Measurements from ENCODE around the gene CEP131.

CEP131 gene

DNA sequence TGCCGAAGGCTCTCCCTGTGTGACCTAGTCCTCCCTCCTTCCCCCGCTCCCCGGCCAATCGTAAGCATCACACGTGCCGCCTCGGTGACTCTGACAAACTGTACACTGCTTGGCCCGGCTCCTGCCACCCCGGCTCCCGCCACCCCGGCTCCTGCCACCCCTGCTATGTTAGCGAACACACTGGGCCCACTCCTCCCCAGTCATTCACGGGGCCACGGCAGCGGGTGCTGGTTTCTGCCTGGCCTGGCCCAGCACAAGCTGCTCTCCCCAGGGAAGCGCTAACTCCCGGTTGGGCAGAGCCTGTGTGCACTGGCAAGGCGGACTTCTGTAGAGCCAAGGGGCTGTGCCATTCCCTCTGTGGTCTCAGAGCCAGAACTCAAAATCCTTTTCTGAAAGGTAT is 38.3 kb upstream of the CEP131 start:
- Histone ChIP-seq H3K79me2 (peaks cover 3% of the 10 kb centered on the region), H2AFZ (no peak overlapping the region), H3K4me3 (ENCODE audit: low read depth, low read length) (no peak overlapping the region), H3K4me2 (ENCODE audit: low read length) (no peak overlapping the region), H3K4me1 (peaks cover 7% of the 10 kb centered on the region), H3K27me3 (ENCODE audit: control insufficient read depth, insufficient read depth, low read length) (no peaks in the 10 kb centered on the region), H3K36me3 (ENCODE audit: control insufficient read depth, insufficient read depth, low read length) (no peaks in the 10 kb centered on the region), H3K9me3 (ENCODE audit: control insufficient read depth, low read length) (no peaks in the 10 kb centered on the region), H3K9ac (no peak overlapping the region), H3K27ac (no peak overlapping the region)
- TF ChIP-seq, protein P1, sequence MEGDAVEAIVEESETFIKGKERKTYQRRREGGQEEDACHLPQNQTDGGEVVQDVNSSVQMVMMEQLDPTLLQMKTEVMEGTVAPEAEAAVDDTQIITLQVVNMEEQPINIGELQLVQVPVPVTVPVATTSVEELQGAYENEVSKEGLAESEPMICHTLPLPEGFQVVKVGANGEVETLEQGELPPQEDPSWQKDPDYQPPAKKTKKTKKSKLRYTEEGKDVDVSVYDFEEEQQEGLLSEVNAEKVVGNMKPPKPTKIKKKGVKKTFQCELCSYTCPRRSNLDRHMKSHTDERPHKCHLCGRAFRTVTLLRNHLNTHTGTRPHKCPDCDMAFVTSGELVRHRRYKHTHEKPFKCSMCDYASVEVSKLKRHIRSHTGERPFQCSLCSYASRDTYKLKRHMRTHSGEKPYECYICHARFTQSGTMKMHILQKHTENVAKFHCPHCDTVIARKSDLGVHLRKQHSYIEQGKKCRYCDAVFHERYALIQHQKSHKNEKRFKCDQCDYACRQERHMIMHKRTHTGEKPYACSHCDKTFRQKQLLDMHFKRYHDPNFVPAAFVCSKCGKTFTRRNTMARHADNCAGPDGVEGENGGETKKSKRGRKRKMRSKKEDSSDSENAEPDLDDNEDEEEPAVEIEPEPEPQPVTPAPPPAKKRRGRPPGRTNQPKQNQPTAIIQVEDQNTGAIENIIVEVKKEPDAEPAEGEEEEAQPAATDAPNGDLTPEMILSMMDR (IDR thresholded peaks at IDR 0.05): no peak

DNA sequence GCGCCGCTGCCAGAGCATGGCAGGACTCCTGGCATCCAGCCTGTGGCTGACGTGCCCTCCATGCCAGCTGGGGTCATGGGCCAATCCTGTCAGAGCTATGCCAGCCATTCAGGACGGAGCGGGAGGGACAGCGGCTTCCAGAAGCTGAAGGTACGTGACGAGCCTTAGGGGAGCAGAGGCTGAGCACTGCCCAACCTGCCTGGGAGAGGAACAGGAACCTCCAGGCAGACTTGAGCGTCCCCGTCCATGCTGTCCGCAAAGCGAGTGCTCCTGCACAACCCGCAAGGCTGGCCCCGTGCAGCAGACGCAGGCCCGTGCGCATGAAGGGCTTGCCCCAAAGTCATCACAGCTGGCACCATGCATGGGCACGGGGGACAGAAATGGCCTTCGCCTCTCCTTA is 37.9 kb upstream of the CEP131 start:
- Histone ChIP-seq H3K27me3 (ENCODE audit: control insufficient read depth, insufficient read depth, low read length) (no peaks in the 10 kb centered on the region), H3K36me3 (ENCODE audit: control insufficient read depth, insufficient read depth, low read length) (no peaks in the 10 kb centered on the region), H3K79me2 (peaks cover 1% of the 10 kb centered on the region), H3K4me3 (ENCODE audit: low read depth, low read length) (no peak overlapping the region), H3K9me3 (ENCODE audit: control insufficient read depth, low read length) (no peaks in the 10 kb centered on the region), H3K4me2 (ENCODE audit: low read length) (no peak overlapping the region), H3K27ac (no peak overlapping the region), H2AFZ (no peak overlapping the region), H3K9ac (no peak overlapping the region), H3K4me1 (peaks cover 11% of the 10 kb centered on the region)
- TF ChIP-seq, protein P1 (IDR thresholded peaks at IDR 0.05): no peak

DNA sequence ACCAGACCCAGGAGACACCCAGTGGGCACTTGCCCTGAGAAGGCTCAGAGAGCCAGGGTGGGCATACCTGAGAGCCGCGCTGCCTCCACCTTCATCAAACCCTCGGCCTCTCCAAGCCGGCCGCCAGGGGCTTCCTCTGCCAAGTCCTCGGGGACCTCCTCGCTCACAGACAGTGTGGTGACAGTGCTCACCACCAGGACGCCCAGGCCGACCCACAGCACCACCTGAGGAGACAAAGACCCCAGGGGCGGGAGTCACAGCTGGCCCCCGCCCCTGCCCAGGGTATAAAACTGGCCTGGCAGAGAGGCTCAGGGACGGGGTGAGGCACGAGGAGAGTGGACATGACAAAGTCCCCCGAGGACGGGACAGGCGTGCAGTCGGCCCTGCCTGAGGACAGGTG is 37.4 kb upstream of the CEP131 start:
- no peaks in the 10 kb centered on the region for H3K79me2 ChIP-seq
- no peak overlapping the region for H3K4me3 ChIP-seq (ENCODE audit: low read depth, low read length)
- no peaks in the 10 kb centered on the region for H3K27me3 ChIP-seq (ENCODE audit: control insufficient read depth, insufficient read depth, low read length)
- H2AFZ ChIP-seq: no peak overlapping the region
- TF ChIP-seq, protein P1 (IDR thresholded peaks at IDR 0.05): no peak
- H3K36me3 ChIP-seq (ENCODE audit: control insufficient read depth, insufficient read depth, low read length): no peaks in the 10 kb centered on the region
- H3K27ac ChIP-seq: no peak overlapping the region
- no peaks in the 10 kb centered on the region for H3K9me3 ChIP-seq (ENCODE audit: control insufficient read depth, low read length)
- no peak overlapping the region for H3K9ac ChIP-seq
- no peak overlapping the region for H3K4me2 ChIP-seq (ENCODE audit: low read length)
- H3K4me1 ChIP-seq: peaks cover 15% of the 10 kb centered on the region

DNA sequence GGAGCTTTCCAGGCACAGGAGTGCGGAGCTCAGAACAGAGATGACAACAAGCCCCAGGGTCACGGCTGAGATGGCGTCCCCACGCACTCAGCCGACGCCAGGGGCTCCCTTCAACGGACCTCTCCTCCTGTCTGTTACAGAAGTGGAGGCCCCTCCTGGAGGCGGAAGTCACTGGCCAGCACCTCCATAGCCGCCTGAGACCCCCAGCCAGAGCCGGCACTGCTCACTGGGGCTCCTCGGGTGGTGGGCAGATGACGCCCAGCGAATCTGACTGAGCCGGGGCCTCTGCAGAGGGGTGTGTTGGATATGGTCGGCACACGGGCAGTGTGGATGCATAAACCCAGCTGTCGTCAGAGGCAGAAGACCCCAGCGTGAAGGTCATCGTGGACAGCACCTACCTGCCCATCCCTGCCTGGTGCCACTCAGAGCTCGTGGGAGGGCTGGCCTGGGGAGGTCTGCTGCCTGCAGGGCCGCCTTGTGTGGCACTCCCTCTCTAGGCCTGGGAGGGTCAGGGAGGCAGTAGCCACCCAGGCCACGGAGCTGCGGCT is 36.4 kb upstream of the CEP131 start:
- no peaks in the 10 kb centered on the region for H3K9me3 ChIP-seq (ENCODE audit: control insufficient read depth, low read length)

DNA sequence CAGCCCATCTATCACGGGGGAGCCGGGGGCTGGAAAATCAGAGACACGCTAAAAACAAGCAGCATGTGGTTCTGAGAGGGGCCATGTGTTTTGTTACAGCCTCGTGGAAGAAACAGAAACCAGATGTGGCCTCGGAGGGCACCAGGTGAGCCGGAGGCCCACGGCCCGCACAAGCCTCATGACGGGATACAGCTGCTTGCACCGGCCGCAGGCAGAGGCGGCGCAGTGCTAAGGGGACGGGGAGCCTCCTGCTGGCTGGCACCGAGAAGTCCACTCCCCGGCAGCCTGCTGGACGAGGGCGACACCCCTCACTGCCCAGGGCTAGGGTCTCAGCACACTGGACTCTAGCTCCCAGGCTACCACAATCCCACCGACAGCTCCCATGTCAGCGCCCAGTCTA is 35.5 kb upstream of the CEP131 start:
- H3K79me2 ChIP-seq: peaks cover 3% of the 10 kb centered on the region
- H2AFZ ChIP-seq: no peak overlapping the region
- no peak overlapping the region for H3K4me2 ChIP-seq (ENCODE audit: low read length)
- H3K9ac ChIP-seq: no peak overlapping the region
- no peaks in the 10 kb centered on the region for H3K36me3 ChIP-seq (ENCODE audit: control insufficient read depth, insufficient read depth, low read length)
- TF ChIP-seq, protein P1 (IDR thresholded peaks at IDR 0.05): no peak
- peaks cover 24% of the 10 kb centered on the region for H3K4me1 ChIP-seq
- no peak overlapping the region for H3K27ac ChIP-seq
- no peaks in the 10 kb centered on the region for H3K9me3 ChIP-seq (ENCODE audit: control insufficient read depth, low read length)
- no peak overlapping the region for H3K4me3 ChIP-seq (ENCODE audit: low read depth, low read length)
- no peaks in the 10 kb centered on the region for H3K27me3 ChIP-seq (ENCODE audit: control insufficient read depth, insufficient read depth, low read length)

More for the DNA sequence above, 36.4 kb upstream of the CEP131 start:
- Histone ChIP-seq H3K4me1 (peaks cover 20% of the 10 kb centered on the region), H3K36me3 (ENCODE audit: control insufficient read depth, insufficient read depth, low read length) (no peaks in the 10 kb centered on the region), H3K4me2 (ENCODE audit: low read length) (no peak overlapping the region), H3K79me2 (no peaks in the 10 kb centered on the region), H2AFZ (no peak overlapping the region), H3K27me3 (ENCODE audit: control insufficient read depth, insufficient read depth, low read length) (no peaks in the 10 kb centered on the region), H3K4me3 (ENCODE audit: low read depth, low read length) (no peak overlapping the region), H3K9ac (no peak overlapping the region), H3K27ac (no peak overlapping the region)
- TF ChIP-seq, protein P1 (IDR thresholded peaks at IDR 0.05): no peak

All from parathyroid adenoma (tissue), 2 donors.